GM19099 (cell line): ENCODE results near the gene SPRR5.

Experiments used
- POLR2A ChIP-seq: IDR thresholded peaks from 3 replicates; pipeline ENCODE4 v1.6.1; 2011; ENCODE audit warnings: low read depth; ENCODE audit not compliant: insufficient read length; ENCODE audit errors: extremely low read depth

Gene SPRR5

DNA sequence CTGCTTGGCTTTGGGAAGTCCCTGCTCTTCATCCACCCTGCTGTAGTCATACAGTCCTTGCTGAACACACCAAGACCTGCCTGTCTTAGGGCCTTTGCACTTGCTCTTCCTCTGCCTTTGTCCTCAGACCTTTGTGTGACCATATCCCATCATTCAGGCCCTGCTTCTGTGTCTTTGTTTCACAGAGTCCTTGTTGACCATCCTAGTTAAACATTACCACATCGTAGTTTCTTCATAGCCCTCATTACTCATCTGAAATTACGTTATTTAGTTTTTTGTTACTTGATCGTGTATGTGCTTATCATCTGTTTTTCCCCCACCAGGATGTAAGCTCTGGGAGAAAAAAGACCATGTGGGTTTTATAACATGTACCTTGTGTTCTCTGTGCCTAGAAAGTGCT is 18.3 kb upstream of the SPRR5 start:
- TF ChIP-seq POLR2A = no peak

- no peak for TF ChIP-seq POLR2A
Observed at GRCh38 chr1:152932170-152932811, 14.7 kb upstream of the SPRR5 start.

GRCh38 chr1:152933196-152933595 is 13.8 kb upstream of the SPRR5 start:
- no peak for TF ChIP-seq POLR2A

DNA sequence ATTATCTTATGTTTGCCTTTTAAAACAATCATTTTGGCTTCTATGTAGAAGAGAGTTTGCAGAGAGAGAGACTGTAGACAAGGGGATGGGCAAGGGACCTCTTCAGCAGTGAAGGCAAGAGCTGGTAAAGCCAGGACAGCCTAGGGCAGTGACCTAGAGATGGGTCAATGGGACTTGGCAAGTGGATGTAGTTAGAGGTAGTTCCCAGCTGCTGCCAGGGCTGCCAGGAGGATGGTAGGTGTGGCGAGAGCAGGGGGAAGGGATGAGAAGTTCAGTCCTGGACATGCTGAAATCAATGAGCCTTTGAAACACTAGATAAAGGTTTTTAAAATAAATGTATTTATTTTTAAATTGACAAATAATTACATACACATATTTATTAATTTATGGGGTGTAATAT is 6.4 kb upstream of the SPRR5 start:
- no peak for TF ChIP-seq POLR2A

GRCh38 chr1:152941037-152941711 is 5.8 kb upstream of the SPRR5 start:
- TF ChIP-seq POLR2A = no peak

GRCh38 chr1:152942161-152942560 is 4.8 kb upstream of the SPRR5 start:
- no peak for TF ChIP-seq POLR2A

- TF ChIP-seq POLR2A = no peak
Observed at GRCh38 chr1:152946248-152946647, 758 bp upstream of the SPRR5 start.

DNA sequence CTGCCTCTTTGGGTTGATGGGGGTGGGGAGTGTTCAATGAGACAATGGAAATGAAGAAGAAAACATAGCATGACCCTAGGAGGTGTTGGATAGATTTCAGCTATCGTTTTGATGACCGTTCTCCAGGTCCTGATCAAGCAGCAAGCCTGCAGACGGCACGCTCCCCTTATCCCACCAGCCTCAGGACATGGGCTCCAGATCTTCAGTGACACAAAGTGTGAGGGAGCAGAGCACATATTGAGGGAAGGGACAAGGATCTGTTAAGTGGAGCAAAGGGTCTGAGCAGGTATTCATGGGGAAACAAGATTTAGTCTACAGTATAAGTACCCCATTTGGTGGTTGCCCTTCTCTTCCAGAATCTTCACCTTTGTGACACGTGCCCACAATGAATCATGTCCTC is 4.7 kb downstream of the SPRR5 start:
- no peak for TF ChIP-seq POLR2A

DNA sequence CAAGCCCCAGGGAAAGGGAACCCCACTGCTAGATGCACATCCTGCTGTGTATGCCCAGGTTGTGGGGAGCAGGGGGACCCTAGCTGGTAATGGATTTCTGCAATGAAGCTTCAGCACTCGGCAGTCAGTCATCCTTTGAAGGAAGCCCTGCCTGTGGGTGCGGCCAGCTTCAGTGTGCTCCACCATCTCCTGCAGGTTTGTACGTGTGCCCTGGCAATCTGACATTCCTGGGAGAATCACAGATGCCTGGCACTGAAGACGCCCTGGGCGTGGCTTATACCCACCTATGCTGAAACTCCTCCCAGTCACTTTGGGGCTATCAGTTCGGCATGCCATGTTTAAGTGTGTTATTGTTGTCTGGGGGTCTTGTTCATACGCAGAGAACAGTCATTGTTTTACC is 6.8 kb downstream of the SPRR5 start:
- TF ChIP-seq POLR2A = no peak

GRCh38 chr1:152954436-152954835 is 7.4 kb downstream of the SPRR5 start:
- no peak for TF ChIP-seq POLR2A

DNA sequence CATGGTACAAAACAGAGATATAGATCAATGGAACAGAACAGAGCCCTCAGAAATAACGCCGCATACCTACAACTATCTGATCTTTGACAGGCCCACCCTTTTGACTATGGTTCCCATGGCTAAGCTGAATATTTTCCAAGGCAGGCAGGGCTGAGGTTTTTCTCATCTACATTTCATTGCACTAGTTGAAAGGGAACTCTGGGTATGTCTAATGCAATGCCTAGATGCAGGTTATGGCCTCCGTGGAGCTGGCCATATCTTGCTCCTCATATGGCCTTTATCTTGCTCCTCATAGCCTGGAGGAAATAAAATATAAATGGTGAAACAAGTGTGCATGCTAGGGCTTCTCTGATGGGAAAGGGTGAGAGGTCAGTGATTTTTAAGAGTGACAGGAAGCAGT is 10.6 kb downstream of the SPRR5 start:
- TF ChIP-seq POLR2A = no peak

GRCh38 chr1:152959273-152959672 is 12.3 kb downstream of the SPRR5 start:
- TF ChIP-seq POLR2A = no peak

DNA sequence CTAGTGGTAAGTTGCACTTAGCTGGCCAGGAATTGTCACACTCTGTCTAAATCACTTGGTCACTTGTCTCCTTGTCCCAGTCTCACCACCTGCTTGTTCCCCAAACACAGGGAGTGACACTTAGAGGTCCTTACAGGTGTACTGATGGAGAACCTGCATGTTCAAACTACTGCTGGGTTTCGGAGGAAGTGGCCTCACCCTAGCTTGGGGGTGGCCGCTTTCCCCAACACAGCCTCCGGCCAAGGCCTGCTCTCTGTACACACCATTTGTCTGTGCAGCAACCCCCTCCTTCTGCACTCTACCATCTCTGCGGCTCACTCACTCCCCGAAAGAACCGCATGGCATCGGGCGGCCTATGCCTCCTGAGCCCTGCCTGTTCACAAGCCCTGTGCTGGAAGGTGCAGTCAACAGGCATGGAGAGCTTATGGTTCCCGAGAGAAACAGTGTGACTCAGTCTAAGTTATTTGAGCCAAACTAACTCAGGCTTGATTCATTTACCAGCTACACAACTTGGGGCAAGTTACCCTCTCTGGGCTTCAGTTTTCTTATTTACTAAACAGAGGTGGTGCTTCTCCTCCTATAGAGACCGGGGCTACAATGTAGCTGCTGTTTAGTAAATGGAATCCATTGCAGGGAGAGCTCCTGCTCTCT is 12.9 kb downstream of the SPRR5 start:
- TF ChIP-seq POLR2A = no peak

DNA sequence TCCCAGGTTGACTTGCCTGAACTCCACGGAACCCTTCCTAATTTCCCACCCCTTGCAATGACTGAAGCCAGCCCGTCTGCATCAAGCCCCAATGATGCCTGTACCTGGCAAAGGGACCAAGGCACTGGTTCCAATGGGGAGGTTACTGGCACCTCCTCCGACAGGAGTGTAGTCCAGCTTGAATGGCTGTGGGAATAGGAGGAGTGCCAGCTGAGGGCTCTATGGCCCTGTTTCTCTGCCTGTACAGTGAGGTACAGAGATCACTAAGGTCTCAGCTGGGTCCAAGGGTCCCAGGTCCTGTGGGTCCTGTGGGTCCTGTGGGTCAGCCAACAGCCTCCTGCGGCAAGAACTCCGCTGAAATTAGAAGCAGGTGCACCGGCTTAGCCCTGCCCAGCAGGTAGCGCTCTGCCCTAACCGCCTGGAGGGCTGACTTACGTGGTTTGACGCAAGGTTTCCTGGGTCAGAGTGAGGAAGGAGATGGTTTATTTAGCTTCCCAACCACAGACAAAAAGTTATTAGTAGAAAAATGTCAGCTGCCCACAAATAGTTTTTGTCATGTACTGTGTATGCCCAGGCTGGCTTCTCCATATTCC is 13.5 kb downstream of the SPRR5 start:
- TF ChIP-seq POLR2A = no peak

DNA sequence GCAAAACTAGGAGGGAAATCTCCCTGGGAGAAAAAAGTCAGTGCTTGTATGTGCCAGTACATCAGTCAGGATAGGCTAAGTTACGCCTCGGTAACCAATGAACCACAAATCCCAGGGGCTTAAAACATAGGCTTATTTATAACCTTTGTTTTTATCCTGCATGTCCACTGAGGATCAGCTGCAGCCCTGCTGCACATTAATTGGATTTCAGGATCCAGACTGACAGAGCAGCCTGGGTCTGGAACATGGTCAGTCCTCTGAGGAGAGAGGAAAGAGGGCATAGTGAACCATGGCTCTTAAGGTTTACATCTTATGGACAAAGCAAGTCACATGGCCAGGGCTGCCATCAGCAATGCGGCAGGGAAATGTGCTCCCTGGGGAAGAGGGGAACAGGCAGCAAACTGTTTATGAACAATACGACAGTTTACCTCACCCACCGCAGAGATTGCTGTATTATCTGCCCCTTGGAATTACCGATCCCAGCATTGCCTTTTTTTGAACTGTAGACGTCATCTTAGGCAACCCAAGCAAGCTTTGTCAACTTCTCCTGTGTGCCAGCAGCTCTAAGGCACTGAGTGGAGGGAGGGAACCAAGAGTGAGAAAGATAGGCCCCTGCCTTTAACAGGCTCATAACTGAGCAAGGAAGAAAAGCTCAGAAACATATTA is 14.4 kb downstream of the SPRR5 start:
- TF ChIP-seq POLR2A = no peak
